ENCODE data around the gene TSPOAP1.

- TF ChIP-seq NFYA (IDR thresholded peaks at IDR 0.05; ENCODE audit: borderline replicate concordance, low read depth, low read length), result no peak
- TF ChIP-seq REST (IDR thresholded peaks at IDR 0.05; ENCODE audit: low read depth, low read length), result no peak
Observed at GRCh38 chr17:58314706-58315015, 13.9 kb downstream of the TSPOAP1 start.

Data from GM12878 (cell line).